Activated B cell treated with CpG ODN at 0.5 μM for 24 hours (primary cell): ENCODE results near the gene NFATC3. TPM values are rescaled to one million over a fixed set of nuclear protein-coding genes. Genes with fewer than 3 reads are reported as not detected.

Experiments used
- ATAC-seq: fragments of 200-7000 bp; cut with Tn5 transposase; one replicate; pipeline ENCODE4 v1.10.0; 2021; ENCODE audit warnings: low read depth, mild to moderate bottlenecking, moderate library complexity
- CTCF ChIA-PET: fragments of 350-600 bp; sonication (Branson Sonifier 250); formaldehyde crosslinking; loops from one replicate; lab custom pipeline; 2021; ENCODE audit warnings: antibody characterized with exemption; lab: Charles Lee
- POLR2A ChIA-PET: fragments of 350-600 bp; sonication (Branson Sonifier 250); formaldehyde crosslinking; loops from one replicate; lab custom pipeline; 2021; ENCODE audit warnings: antibody characterized with exemption; lab: Charles Lee
- DNase-seq: peaks from one replicate; pipeline ENCODE4 v3.0.0; 2022
- H3K27ac Mint-ChIP-seq: one replicate; pipeline ENCODE4 v1.8.0; 2020; ENCODE audit warnings: mixed read lengths
- H3K27me3 Mint-ChIP-seq: one replicate; pipeline ENCODE4 v1.8.0; 2021; ENCODE audit warnings: mixed read lengths
- H3K36me3 Mint-ChIP-seq: one replicate; pipeline ENCODE4 v1.8.0; 2021; ENCODE audit warnings: low read depth, mixed read lengths
- H3K4me1 Mint-ChIP-seq: one replicate; pipeline ENCODE4 v1.8.0; 2021; ENCODE audit warnings: mixed read lengths
- H3K4me3 Mint-ChIP-seq: one replicate; pipeline ENCODE4 v1.8.0; 2020; ENCODE audit warnings: mild to moderate bottlenecking, mixed read lengths
- H3K9me3 Mint-ChIP-seq: one replicate; pipeline ENCODE4 v1.8.0; 2020; ENCODE audit warnings: mixed read lengths
- intact Hi-C: fragments of 100-400 bp; cut with micrococcal nuclease; formaldehyde crosslinking; loops from one replicate; pipeline ENCODE4 v1.15.1; 2024
- total RNA-seq: library from RNA; stranded (reverse); gene quantifications from 2 replicates; pipeline ENCODE4 v1.2.3, GENCODE V29; 2022
- TF ChIP-seq, protein P1 (sequence below): fragments of 200-600 bp; IDR thresholded peaks from one replicate; pipeline ENCODE4 v1.8.0; 2022; ENCODE audit warnings: antibody characterized with exemption, mild to moderate bottlenecking

NFATC3 gene
- total RNA-seq, 1 donor from 2014 or later, result 72.0 TPM

DNA sequence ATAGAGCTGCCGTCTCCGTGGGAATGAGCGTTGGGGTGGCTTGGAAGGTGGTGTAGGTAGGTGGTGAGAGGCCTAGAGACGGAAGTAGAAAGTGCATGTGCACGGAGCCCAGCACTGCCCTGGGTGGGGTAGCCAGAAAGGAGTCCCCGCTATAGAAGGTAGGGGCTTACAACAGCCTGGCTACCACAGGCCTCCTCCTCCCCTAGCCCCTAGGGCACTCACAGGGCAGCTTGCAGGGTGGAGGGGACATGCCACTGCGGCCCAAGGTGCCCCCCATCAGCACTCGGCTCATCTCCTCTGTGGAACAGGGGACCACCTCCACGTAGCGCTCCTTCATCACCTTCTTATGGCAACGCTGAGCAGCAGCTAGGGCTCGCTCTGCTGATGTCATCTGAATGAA, 145.8 kb downstream of the NFATC3 start:
- Mint-ChIP-seq H3K36me3 (peaks cover 24% of the 10 kb centered on the region), H3K4me1 (peaks cover 35% of the 10 kb centered on the region), H3K4me3 (no peak overlapping the region), H3K27ac (no peak overlapping the region), H3K9me3 (no peaks in the 10 kb centered on the region), H3K27me3 (no peaks in the 10 kb centered on the region)
- ChIA-PET CTCF (interaction anchor here (1.2 to 5.1 kb wide), 3 partner anchors 137 to 164 kb away, joined by 4 to 42 read pairs (median 6); no protein-coding TSS in a partner anchor), POLR2A (no interaction called here)
- ATAC-seq (no peak), DNase-seq (no peak)
- intact Hi-C loops, result loop anchor here (10.0 kb wide), 2 partner anchors 566 to 746 kb away; partner anchors contain the start of genes ACD, AGRP, ATP6V0D1 and C16orf86
- TF ChIP-seq, protein P1, sequence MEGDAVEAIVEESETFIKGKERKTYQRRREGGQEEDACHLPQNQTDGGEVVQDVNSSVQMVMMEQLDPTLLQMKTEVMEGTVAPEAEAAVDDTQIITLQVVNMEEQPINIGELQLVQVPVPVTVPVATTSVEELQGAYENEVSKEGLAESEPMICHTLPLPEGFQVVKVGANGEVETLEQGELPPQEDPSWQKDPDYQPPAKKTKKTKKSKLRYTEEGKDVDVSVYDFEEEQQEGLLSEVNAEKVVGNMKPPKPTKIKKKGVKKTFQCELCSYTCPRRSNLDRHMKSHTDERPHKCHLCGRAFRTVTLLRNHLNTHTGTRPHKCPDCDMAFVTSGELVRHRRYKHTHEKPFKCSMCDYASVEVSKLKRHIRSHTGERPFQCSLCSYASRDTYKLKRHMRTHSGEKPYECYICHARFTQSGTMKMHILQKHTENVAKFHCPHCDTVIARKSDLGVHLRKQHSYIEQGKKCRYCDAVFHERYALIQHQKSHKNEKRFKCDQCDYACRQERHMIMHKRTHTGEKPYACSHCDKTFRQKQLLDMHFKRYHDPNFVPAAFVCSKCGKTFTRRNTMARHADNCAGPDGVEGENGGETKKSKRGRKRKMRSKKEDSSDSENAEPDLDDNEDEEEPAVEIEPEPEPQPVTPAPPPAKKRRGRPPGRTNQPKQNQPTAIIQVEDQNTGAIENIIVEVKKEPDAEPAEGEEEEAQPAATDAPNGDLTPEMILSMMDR, result no peak

GRCh38 chr16:68231384-68232136, 146.4 kb downstream of the NFATC3 start:
- H3K27ac Mint-ChIP-seq, result no peak overlapping the region
- POLR2A ChIA-PET, result no interaction called here
- no peaks in the 10 kb centered on the region for H3K9me3 Mint-ChIP-seq
- intact Hi-C loops, result loop anchor here (10.0 kb wide), 2 partner anchors 567 to 747 kb away; partner anchors contain the start of genes ACD, AGRP, ATP6V0D1 and C16orf86
- H3K36me3 Mint-ChIP-seq, result peaks cover 21% of the 10 kb centered on the region
- CTCF ChIA-PET, result interaction anchor here (5.1 kb wide), 1 partner anchor 138 kb away, joined by 42 read pairs; no protein-coding TSS in a partner anchor
- H3K4me3 Mint-ChIP-seq, result no peak overlapping the region
- DNase-seq (no peak), ATAC-seq (no peak)
- H3K27me3 Mint-ChIP-seq, result no peaks in the 10 kb centered on the region
- TF ChIP-seq, protein P1, result no peak
- H3K4me1 Mint-ChIP-seq, result peaks cover 33% of the 10 kb centered on the region

DNA sequence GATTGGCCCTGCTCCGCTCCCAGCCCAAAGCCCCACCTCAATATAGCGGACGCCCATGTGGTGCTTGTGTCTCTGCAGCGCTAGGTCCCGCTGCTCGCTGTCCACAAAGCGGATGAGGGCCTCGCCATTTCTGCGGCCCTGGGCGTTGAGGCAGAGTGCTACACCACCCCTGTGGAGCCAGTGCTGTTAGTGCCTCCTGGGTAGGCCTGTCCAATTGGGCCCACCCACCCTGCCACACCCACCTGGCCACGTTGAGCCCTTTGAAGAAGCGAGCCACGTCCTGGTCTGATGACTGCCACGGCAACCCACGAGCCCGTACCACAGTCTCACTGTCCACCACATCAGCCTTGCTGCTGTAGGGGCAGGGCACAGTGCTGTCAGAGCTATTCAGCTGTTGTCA, 147.2 kb downstream of the NFATC3 start:
- Mint-ChIP-seq H3K9me3 (no peaks in the 10 kb centered on the region), H3K4me3 (no peak overlapping the region), H3K4me1 (peaks cover 32% of the 10 kb centered on the region), H3K27ac (no peak overlapping the region), H3K36me3 (peaks cover 17% of the 10 kb centered on the region), H3K27me3 (no peaks in the 10 kb centered on the region)
- DNase-seq (no peak), ATAC-seq (no peak)
- CTCF ChIA-PET, result no interaction called here
- intact Hi-C loops, result loop anchor here (10.0 kb wide), 2 partner anchors 568 to 748 kb away; partner anchors contain the start of genes ACD, AGRP, ATP6V0D1 and C16orf86
- TF ChIP-seq, protein P1, result no peak
- POLR2A ChIA-PET, result no interaction called here

GRCh38 chr16:68233085-68233834, 148.1 kb downstream of the NFATC3 start:
- ChIA-PET CTCF (interaction anchor here (1.0 kb wide), 1 partner anchor 28 kb away, joined by 3 read pairs; no protein-coding TSS in a partner anchor), POLR2A (interaction anchor here (0.7 kb wide), 2 partner anchors 95 to 149 kb away, joined by 4 to 5 read pairs; no protein-coding TSS in a partner anchor)
- DNase-seq (no peak), ATAC-seq (no peak)
- no peak overlapping the region for H3K27ac Mint-ChIP-seq
- peaks cover 29% of the 10 kb centered on the region for H3K4me1 Mint-ChIP-seq
- TF ChIP-seq, protein P1, result no peak
- no peaks in the 10 kb centered on the region for H3K27me3 Mint-ChIP-seq
- H3K36me3 Mint-ChIP-seq, result peaks cover 15% of the 10 kb centered on the region
- H3K4me3 Mint-ChIP-seq, result no peak overlapping the region
- H3K9me3 Mint-ChIP-seq, result no peaks in the 10 kb centered on the region
- intact Hi-C loops, result loop anchor here (10.0 kb wide), 2 partner anchors 568 to 748 kb away; partner anchors contain the start of genes ACD, AGRP, ATP6V0D1 and C16orf86
